ENCODE data around the gene SPAG6.

The SPAG6 gene

DNA sequence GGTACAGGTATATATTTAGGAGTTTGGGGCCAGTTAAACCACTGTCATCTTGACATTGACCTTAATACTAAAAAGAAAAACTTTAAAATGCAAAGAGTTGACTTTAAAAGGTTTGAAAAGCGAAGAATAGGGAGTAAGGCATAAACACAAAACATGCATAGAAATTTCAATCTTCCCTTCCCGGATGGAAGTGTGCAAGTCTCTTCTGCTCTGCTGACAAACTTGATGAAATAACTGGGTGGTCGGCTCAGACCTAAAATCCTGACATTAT, 3.4 kb upstream of the SPAG6 start:
- ChIA-PET POLR2A (no interaction called here), CTCF (no interaction called here)
- no peak for DNase-seq (ENCODE audit: extremely low spot score)
- TF ChIP-seq, protein P1, sequence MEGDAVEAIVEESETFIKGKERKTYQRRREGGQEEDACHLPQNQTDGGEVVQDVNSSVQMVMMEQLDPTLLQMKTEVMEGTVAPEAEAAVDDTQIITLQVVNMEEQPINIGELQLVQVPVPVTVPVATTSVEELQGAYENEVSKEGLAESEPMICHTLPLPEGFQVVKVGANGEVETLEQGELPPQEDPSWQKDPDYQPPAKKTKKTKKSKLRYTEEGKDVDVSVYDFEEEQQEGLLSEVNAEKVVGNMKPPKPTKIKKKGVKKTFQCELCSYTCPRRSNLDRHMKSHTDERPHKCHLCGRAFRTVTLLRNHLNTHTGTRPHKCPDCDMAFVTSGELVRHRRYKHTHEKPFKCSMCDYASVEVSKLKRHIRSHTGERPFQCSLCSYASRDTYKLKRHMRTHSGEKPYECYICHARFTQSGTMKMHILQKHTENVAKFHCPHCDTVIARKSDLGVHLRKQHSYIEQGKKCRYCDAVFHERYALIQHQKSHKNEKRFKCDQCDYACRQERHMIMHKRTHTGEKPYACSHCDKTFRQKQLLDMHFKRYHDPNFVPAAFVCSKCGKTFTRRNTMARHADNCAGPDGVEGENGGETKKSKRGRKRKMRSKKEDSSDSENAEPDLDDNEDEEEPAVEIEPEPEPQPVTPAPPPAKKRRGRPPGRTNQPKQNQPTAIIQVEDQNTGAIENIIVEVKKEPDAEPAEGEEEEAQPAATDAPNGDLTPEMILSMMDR (IDR thresholded peaks at IDR 0.05; ENCODE audit: control extremely low read depth, extremely low read depth, low read depth, missing control alignments) = no peak

DNA sequence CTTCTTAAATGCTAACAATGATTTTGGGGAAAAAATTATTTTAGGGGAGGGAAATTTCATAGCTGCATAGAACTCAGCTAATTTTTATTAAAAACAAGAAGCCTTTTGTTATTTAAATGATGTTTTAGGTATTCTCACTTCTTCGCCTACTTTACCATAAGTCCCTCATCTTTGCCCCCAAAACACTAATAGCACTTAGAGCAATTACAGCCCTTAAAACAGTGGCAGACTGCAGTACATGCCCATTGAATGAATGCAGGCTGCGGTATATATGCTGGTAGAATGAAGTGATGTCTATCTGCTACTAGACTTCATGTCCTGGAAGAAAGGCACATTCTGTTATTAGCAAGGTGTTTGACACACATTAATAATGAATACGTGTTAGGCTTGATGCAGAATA, 2.9 kb upstream of the SPAG6 start:
- TF ChIP-seq, protein P1 (IDR thresholded peaks at IDR 0.05; ENCODE audit: control extremely low read depth, extremely low read depth, low read depth, missing control alignments) = no peak
- ChIA-PET CTCF (interaction anchor here (1.5 kb wide), 1 partner anchor 111 kb away, joined by 3 read pairs; no protein-coding TSS in a partner anchor), POLR2A (no interaction called here)
- DNase-seq (ENCODE audit: extremely low spot score) = no peak

DNA sequence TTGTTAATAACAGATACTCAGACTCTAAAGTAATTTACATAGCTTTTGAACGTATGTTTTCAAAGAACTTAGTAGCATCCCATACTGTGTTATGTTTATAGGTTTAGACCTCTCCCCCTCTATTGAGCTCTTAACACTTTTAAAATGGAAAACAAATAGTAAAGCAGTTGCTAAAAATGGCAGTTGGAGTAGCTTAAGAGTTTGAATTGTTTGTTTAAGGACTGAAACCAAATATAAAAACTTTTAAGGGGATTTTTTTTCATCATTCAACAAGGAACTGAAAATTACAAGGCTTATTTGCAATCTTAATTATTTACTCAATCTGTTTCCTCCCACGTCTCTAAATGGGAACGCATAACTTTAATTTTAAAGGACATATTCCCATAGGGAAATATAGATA, 1.6 kb upstream of the SPAG6 start:
- CTCF ChIA-PET = interaction anchor here (0.7 to 1.7 kb wide), 6 partner anchors 9 to 646 kb away, joined by 3 to 6 read pairs (median 3); no protein-coding TSS in a partner anchor
- peak; percentile 24 for DNase-seq (ENCODE audit: extremely low spot score)
- TF ChIP-seq, protein P1 (IDR thresholded peaks at IDR 0.05; ENCODE audit: control extremely low read depth, extremely low read depth, low read depth, missing control alignments) = no peak
- POLR2A ChIA-PET = no interaction called here

DNA sequence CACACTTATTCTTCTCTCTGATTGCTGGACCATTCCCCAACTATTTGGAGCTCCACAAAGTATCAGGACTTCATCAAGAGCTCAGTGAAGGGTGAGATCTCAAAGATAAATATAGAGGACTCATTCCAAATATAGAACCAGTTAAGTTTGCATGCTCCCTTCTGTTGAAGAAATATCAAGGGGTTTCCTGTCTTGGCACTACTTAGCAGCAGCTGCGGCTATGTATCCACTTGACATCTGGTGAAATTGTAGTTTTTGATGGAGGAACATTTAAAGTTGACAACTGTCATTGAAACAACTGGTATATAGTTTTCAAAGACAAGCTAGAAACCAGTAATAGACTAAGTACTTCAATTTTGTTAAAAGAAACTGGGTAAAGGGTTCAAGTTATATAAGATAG, 1.0 kb upstream of the SPAG6 start:
- CTCF ChIA-PET = interaction anchor here (0.8 to 1.7 kb wide), 5 partner anchors 18 to 645 kb away, joined by 3 to 6 read pairs (median 3); no protein-coding TSS in a partner anchor
- POLR2A ChIA-PET = no interaction called here
- TF ChIP-seq, protein P1 (IDR thresholded peaks at IDR 0.05; ENCODE audit: control extremely low read depth, extremely low read depth, low read depth, missing control alignments) = no peak
- DNase-seq (ENCODE audit: extremely low spot score) = peak; percentile 25

DNA sequence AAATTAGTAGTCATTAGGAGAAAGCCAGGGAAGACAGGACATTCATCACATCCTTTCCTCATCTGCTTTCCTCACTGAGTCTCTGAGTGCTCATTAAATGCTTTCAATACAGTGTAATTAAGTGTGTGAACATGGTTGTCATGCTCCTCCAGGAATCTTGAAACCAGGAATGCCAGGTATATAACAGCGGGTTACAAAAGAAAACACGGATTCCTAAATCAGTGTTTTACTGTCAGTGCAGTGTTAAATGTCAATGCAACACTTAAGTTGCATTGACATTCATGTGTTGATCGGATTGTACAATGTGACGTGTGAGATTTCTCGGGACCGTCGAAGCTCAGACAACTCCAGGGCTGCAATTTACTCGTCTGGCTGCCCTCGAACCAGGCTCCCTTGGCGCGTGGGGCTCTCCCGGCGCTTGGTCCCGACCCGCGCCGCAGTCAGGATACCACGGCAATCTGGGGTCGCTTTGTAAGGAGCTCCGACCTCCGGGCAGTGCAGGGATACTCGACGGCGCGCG, 455 bp upstream of the SPAG6 start:
- ChIA-PET POLR2A (no interaction called here), CTCF (interaction anchor here (0.8 to 1.7 kb wide), 5 partner anchors 20 to 644 kb away, joined by 3 to 6 read pairs (median 4); no protein-coding TSS in a partner anchor)
- TF ChIP-seq, protein P1 (IDR thresholded peaks at IDR 0.05; ENCODE audit: control extremely low read depth, extremely low read depth, low read depth, missing control alignments) = no peak
- peak; percentile 10 for DNase-seq (ENCODE audit: extremely low spot score)

DNA sequence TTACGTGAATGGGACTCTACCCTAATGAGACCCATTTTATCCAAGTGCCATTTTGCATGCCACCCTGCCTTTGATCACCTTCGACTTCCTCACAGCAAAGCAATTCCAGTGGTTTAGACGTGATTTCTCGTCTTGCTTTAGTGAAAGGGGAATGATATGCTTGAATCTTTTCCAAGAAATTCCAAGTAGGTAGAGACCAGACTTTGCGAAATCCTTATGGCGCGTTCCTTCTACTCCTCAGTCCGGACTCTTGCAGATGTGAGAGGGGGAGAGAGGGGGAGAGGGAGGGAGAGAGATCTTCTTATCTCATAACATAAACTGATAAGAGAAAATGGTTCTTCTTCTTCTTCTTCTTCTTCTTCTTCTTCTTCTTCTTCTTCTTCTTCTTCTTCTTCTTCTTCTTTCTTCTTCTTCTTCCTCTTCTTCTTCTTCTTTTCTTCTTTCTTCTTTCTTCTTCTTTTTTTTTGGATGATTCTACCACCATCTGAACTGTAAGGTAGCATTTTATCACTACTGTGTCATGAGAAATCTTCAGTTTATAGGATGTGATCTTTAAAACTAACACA, 883 bp downstream of the SPAG6 start:
- no peak for DNase-seq (ENCODE audit: extremely low spot score)
- TF ChIP-seq, protein P1 (IDR thresholded peaks at IDR 0.05; ENCODE audit: control extremely low read depth, extremely low read depth, low read depth, missing control alignments) = no peak
- ChIA-PET POLR2A (no interaction called here), CTCF (no interaction called here)

Data from GM10248 (cell line).